Upper lobe of right lung (tissue), 1 donor: ENCODE results near the gene SPECC1L. TPM values are rescaled to one million over a fixed set of nuclear protein-coding genes. Genes with fewer than 3 reads are reported as not detected.
A peak's percentile ranks its signal among the peaks of the same experiment; 100 is the strongest.
"Not testable (repeated sequence)": the region's sequence is repeated elsewhere in the genome, so short reads cannot be mapped to it uniquely, and the experiment has no call there.

Experiments
- ATAC-seq: fragments of 200-7000 bp; cut with Tn5 transposase; one replicate; pipeline ENCODE4 v1.9.1; 2020; ENCODE audit warnings: mild to moderate bottlenecking, moderate library complexity
- DNase-seq: peaks from one replicate; pipeline ENCODE4 v3.0.0-alpha.2; 2020
- H3K27ac ChIP-seq: fragments of 200-600 bp; one replicate; pipeline ENCODE4 v1.8.0; 2022
- H3K27me3 ChIP-seq: fragments of 200-600 bp; one replicate; pipeline ENCODE4 v1.8.0; 2022; ENCODE audit warnings: mild to moderate bottlenecking
- H3K36me3 ChIP-seq: fragments of 200-600 bp; one replicate; pipeline ENCODE4 v1.8.0; 2022
- H3K4me1 ChIP-seq: fragments of 200-600 bp; one replicate; pipeline ENCODE4 v1.8.0; 2022
- H3K4me3 ChIP-seq: fragments of 200-600 bp; one replicate; pipeline ENCODE4 v1.8.0; 2022; ENCODE audit warnings: mild to moderate bottlenecking
- H3K9me3 ChIP-seq: fragments of 200-600 bp; one replicate; pipeline ENCODE4 v1.8.0; 2022
- intact Hi-C: fragments of 100-400 bp; cut with DNase I; formaldehyde crosslinking; loops from one replicate; pipeline ENCODE4 v1.11.0; 2022
- total RNA-seq: library from RNA; stranded (reverse); fragmentation: NEBNext Ultra II Directional; extraction: Animal tissue kit (Norgen Biotek cat#: 25700); gene quantifications from one replicate; pipeline ENCODE4 v1.2.1, GENCODE V29; 2021
- TF ChIP-seq, protein P1 (sequence below): fragments of 200-600 bp; IDR thresholded peaks from one replicate; pipeline ENCODE4 v1.8.0; 2022; ENCODE audit warnings: antibody characterized with exemption
- donor health status: DM: no; HTN: yes; CAD: no; lungs with severe emphysema.

The SPECC1L gene
- total RNA-seq, 1 donor from 2014 or later = 87.1 TPM

DNA sequence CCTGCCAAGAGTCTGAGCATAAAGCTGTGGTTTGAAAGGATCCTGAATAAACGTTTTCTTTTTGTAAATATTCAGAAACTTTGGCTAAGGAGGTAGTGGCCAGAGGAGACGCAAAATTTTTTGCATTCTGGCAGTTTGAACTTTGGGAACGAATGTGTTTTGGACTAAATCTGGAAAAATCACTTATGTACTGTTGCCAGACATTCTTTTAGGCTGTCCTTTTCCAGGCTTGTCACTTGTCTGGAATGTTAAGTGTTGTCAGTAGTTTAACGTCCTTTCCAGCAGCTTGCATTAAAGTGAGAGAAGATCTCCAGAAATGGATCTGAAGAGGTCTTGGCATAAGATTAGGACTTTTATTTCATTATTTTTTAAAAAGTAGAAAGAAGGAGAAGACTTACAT lies 18.5 kb downstream of the SPECC1L start:
- peak overlapping the region; percentile 61 for H3K27ac ChIP-seq

DNA sequence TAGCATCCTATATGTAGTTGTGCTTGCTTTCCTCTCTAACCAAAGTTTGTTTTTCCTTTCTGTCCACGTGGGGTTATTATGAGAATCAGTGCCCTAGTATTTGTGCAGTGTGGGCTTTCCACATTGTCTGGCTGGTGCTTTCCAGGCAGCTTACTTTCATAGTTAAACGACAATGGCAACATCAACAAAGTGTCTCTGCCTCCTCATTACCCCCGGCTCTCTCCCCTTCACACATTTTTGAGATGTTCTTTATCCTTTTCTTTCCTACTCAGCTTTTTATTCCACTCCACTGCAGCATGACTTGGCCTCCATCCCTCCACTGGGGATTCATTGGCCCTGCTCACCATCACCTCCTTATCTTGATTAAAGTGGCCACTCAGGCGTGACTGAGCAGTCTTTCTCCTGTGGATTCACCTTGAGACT lies 19.1 kb downstream of the SPECC1L start:
- peaks cover 46% of the 10 kb centered on the region for H3K4me1 ChIP-seq

More for the DNA sequence above, 18.5 kb downstream of the SPECC1L start:
- no peak for DNase-seq
- Histone ChIP-seq H3K9me3 (no peaks in the 10 kb centered on the region), H3K4me1 (peaks cover 49% of the 10 kb centered on the region), H3K27me3 (no peaks in the 10 kb centered on the region), H3K36me3 (no peaks in the 10 kb centered on the region), H3K4me3 (peak overlapping the region; percentile 1)
- intact Hi-C loops = no loop called here
- peak; percentile 50 for ATAC-seq
- TF ChIP-seq, protein P1, sequence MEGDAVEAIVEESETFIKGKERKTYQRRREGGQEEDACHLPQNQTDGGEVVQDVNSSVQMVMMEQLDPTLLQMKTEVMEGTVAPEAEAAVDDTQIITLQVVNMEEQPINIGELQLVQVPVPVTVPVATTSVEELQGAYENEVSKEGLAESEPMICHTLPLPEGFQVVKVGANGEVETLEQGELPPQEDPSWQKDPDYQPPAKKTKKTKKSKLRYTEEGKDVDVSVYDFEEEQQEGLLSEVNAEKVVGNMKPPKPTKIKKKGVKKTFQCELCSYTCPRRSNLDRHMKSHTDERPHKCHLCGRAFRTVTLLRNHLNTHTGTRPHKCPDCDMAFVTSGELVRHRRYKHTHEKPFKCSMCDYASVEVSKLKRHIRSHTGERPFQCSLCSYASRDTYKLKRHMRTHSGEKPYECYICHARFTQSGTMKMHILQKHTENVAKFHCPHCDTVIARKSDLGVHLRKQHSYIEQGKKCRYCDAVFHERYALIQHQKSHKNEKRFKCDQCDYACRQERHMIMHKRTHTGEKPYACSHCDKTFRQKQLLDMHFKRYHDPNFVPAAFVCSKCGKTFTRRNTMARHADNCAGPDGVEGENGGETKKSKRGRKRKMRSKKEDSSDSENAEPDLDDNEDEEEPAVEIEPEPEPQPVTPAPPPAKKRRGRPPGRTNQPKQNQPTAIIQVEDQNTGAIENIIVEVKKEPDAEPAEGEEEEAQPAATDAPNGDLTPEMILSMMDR = no peak

DNA sequence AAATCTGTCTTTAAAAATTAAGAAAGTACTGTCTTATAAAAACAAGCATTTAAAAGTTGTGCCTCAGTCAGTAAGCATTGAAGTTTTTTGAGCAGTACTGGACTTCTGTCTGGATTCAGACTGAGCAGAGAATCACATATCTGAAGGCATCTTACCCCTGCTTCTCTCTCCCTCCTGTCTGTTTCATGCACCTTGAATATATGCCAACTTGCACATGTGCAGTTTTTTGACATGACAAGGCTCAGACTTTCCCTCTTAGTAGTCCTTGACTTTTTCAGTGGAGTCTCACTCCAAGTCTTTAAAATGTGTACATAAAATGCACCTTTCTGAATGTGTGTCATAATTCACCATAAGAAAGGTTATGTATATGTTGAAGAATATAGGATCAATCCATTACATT lies 19.8 kb downstream of the SPECC1L start:
- intact Hi-C loops = no loop called here
- TF ChIP-seq, protein P1 = no peak
- H3K27ac ChIP-seq = peak overlapping the region; percentile 61
- no peaks in the 10 kb centered on the region for H3K27me3 ChIP-seq
- no peak overlapping the region for H3K4me3 ChIP-seq
- ATAC-seq (no peak), DNase-seq (no peak)
- no peaks in the 10 kb centered on the region for H3K36me3 ChIP-seq
- H3K9me3 ChIP-seq = no peaks in the 10 kb centered on the region
- peaks cover 41% of the 10 kb centered on the region for H3K4me1 ChIP-seq

More for the DNA sequence above, 19.1 kb downstream of the SPECC1L start:
- Histone ChIP-seq H3K36me3 (no peaks in the 10 kb centered on the region), H3K27me3 (no peaks in the 10 kb centered on the region), H3K9me3 (no peaks in the 10 kb centered on the region), H3K27ac (peak overlapping the region; percentile 61), H3K4me3 (peak overlapping the region; percentile 1)
- ATAC-seq = peak; percentile 54
- TF ChIP-seq, protein P1 = no peak
- DNase-seq = no peak
- intact Hi-C loops = no loop called here

DNA sequence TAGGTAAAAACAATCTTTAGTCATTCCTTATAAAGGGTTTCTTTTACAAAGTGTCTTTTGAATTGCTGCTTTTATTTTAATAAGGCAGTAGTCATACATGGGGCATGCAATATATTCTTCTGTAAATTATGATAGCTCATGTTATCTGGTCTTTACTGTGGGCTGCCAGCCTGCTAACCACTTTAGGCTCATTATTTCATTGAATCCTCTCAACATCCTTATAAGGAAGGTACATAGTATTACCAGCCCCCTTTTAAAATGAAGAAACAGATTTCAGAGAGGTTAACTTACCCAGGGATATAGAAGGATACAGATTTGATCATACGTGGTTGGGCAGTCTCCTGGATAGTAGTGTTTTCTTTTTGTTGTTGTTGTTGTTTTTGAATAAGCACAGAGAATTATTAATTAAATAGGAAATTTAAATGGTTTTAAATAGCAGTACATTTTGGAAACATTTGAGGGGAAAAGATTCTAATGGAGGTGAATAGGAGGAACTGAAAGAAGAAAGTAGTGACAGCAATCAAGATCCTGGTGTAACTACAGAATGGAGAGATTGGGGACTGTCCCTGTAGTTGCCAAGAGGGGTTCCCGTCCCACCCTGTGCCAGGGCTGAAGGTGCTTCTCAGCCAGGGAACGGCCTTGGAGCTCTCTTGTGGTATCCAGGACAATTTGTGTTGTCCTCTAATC lies 21.0 kb downstream of the SPECC1L start:
- TF ChIP-seq, protein P1 = no peak
- Histone ChIP-seq H3K4me1 (peaks cover 34% of the 10 kb centered on the region), H3K4me3 (no peak overlapping the region), H3K27me3 (no peaks in the 10 kb centered on the region), H3K36me3 (no peaks in the 10 kb centered on the region), H3K9me3 (no peaks in the 10 kb centered on the region), H3K27ac (peak overlapping the region; percentile 39)
- DNase-seq = no peak
- no peak for ATAC-seq
- intact Hi-C loops = no loop called here

DNA sequence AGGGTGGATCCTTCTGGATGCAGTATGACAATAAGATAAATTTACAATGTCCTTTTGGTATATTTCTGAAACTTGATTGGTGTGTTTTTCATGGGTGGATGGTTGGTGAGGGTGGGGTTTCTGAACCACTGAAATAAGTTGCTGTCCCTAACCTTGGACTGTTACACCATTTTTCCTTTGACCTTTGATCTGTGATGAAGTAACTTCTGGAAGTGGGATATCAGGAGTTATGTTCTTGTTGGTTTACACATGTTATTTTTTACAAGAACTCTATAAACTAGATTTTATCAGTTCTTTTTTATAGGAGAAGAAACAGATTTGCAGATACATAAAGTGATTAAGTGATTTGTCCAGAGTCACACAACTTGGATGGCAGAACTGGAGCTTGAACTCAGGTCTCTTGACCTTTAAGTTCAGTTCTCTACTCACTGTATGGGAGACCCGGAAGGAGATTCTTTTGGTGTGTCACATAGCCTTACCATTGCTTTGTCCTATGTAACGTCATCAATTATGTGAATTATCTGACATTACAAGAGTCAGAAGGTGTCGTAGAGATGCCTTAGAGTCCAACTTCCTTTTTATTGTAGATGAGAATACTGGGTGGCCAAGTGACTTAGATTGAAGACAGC lies 21.7 kb downstream of the SPECC1L start:
- DNase-seq, H3K9me3 ChIP-seq, H3K27me3 ChIP-seq, H3K36me3 ChIP-seq, ATAC-seq, H3K4me3 ChIP-seq, intact Hi-C loops: not testable (repeated sequence)
- peaks cover 32% of the 10 kb centered on the region for H3K4me1 ChIP-seq
- H3K27ac ChIP-seq = peak overlapping the region; percentile 39

DNA sequence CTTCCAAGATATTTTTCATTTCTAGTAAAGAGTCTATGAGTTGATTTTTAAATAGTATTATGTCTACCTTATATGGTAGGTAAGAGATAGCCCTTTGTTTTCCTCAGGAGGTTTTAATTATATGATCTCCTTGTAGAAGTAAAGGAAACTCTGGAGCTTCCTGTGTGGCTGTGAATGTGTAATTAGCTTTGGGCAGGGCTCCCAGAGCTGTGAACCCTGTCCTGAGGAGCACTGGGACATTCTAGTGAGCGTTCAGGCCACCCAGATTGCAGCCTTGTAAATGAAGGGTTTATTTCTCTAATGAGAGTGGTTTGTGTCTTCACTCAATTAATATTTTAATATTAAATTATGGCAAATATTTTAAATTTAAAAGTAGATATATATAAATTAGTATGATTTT lies 24.3 kb downstream of the SPECC1L start:
- H3K27me3 ChIP-seq, H3K36me3 ChIP-seq, ATAC-seq, DNase-seq, H3K9me3 ChIP-seq, intact Hi-C loops, H3K4me3 ChIP-seq, H3K27ac ChIP-seq: not testable (repeated sequence)
- peaks cover 31% of the 10 kb centered on the region for H3K4me1 ChIP-seq

DNA sequence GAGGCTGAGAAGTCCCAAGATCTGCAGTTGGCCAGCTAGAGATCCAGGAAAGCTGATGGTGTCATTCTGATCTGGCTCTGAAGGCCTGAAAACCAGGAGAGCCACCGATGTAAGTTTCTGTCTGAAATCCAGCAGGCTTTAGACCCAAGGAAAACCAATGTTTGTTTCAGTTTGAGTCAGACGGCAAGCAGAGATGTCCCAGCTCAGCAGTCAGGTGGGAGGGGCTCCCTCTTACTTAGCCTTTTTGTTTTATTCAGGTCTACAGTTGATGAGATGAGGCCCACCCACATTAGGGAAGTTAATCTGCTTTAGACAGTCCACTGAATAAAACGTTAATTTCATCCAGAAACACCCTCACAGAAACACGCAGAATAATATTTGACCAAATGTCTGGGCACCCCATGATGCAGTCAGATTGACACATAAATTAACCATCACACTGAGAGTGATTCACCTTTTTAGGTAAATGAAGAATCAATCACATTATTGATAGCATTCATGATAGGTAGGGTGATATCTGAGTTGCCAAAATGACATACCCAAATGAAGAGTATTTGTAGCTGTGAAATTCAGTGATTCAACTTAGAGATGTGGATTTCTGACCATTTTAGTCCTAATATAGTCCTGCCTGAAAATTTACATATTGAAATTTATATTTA lies 28.0 kb downstream of the SPECC1L start:
- H3K9me3 ChIP-seq, H3K27ac ChIP-seq, H3K4me3 ChIP-seq, H3K36me3 ChIP-seq, DNase-seq, ATAC-seq, H3K27me3 ChIP-seq, intact Hi-C loops: not testable (repeated sequence)
- peaks cover 38% of the 10 kb centered on the region for H3K4me1 ChIP-seq

DNA sequence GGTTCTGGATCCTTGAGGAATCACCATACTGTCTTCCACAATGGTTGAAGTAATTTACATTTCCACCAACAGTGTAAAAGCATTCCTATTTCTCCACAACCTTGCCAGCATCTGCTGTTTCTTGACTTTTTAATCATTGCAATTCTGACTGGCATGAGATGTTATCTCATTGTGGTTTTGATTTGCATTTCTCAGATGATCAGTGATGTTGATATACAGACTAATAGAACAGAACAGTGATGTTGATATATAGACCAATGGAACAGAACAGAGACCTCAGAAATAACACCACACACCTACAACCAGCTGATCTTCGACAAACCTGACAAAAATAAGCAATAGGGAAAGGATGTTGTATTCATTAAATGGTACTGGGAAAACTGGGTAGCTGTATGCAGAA lies 29.9 kb downstream of the SPECC1L start:
- H3K27ac ChIP-seq, intact Hi-C loops, H3K27me3 ChIP-seq, H3K36me3 ChIP-seq, H3K9me3 ChIP-seq, DNase-seq, H3K4me3 ChIP-seq, ATAC-seq: not testable (repeated sequence)
- H3K4me1 ChIP-seq = peaks cover 55% of the 10 kb centered on the region
